Suprapubic skin (tissue), 4 donors: Measurements from ENCODE around the gene MARCKS. TPM values are rescaled to one million over a fixed set of nuclear protein-coding genes. Genes with fewer than 3 reads are reported as not detected.

Source experiments
- DNase-seq, 2 donors: peaks; one replicate each; pipeline ENCODE4 v3.0.0-alpha.2; 2019; ENCODE audit warnings: low spot score in 2 of 2
- H3K27ac ChIP-seq: fragments of 200-600 bp; sonication (generic); one replicate; pipeline ENCODE4 v1.5.1; 2019
- H3K27me3 ChIP-seq: fragments of 200-600 bp; sonication (generic); one replicate; pipeline ENCODE4 v1.5.1; 2019
- H3K36me3 ChIP-seq: fragments of 200-600 bp; sonication (generic); one replicate; pipeline ENCODE4 v1.5.1; 2019
- H3K4me1 ChIP-seq: fragments of 200-600 bp; sonication (generic); one replicate; pipeline ENCODE4 v1.5.1; 2019
- H3K4me3 ChIP-seq: fragments of 200-600 bp; sonication (generic); one replicate; pipeline ENCODE4 v1.5.1; 2019; ENCODE audit warnings: mild to moderate bottlenecking
- H3K9me3 ChIP-seq: fragments of 200-600 bp; sonication (generic); one replicate; pipeline ENCODE4 v1.5.1; 2019
- CTCF ChIP-seq, 2 donors: fragments of 200-600 bp in 1 of 2; fragments of 450-650 bp in 1 of 2; sonication (generic) in 1 of 2; IDR thresholded peaks; one replicate each; pipeline ENCODE4 v1.5.1; 2016 to 2019; ENCODE audit warnings: antibody characterized with exemption in 2 of 2, mild to moderate bottlenecking in 1 of 2, moderate library complexity in 1 of 2
- EP300 ChIP-seq: sonication (generic); formaldehyde crosslinking; IDR thresholded peaks from one replicate; pipeline ENCODE4 v1.6.1; 2017; ENCODE audit warnings: antibody characterized with exemption
- POLR2A ChIP-seq, 2 donors: fragments of 450-650 bp; IDR thresholded peaks; one replicate each; pipeline ENCODE4 v1.6.1; 2017; ENCODE audit warnings: antibody characterized with exemption in 2 of 2, mild to moderate bottlenecking in 2 of 2, moderate library complexity in 2 of 2
- POLR2AphosphoS5 ChIP-seq, 3 donors: sonication (generic); formaldehyde crosslinking; IDR thresholded peaks; one replicate each; pipeline ENCODE4 v1.6.1; 2017; ENCODE audit warnings: antibody characterized with exemption in 3 of 3
- WGBS: methylation state at CpG from one replicate; pipeline ENCODE4 v1.1.5; 2018; 5-methylcytosine and 5-hydroxymethylcytosine counted together
- total RNA-seq, 4 donors: library from RNA; depleted of rRNA; stranded (reverse); fragments of >200 nt; gene quantifications; one replicate each; pipeline ENCODE4 v1.1.0, GENCODE V29; 2016

Gene MARCKS
- total RNA-seq, 4 donors from 2014 or later, result 49.3 to 57.1 (median 54.6) TPM

- TF ChIP-seq CTCF (IDR thresholded peaks at IDR 0.05) (no peak), POLR2A (IDR thresholded peaks at IDR 0.05) (no peak), EP300 (no peak), POLR2AphosphoS5 (IDR thresholded peaks at IDR 0.05) (no peak)
- peaks cover 12% of the 10 kb centered on the region for H3K4me1 ChIP-seq
- H3K27ac ChIP-seq, result no peak overlapping the region
- H3K27me3 ChIP-seq, result no peaks in the 10 kb centered on the region
- no peak overlapping the region for H3K4me3 ChIP-seq
- H3K36me3 ChIP-seq, result no peaks in the 10 kb centered on the region
- WGBS, result 94% methylated on average over 5 of the region's 5 CpGs
- H3K9me3 ChIP-seq, result no peaks in the 10 kb centered on the region
- no peak for DNase-seq
These were observed 36.4 kb upstream of the MARCKS start for GRCh38 chr6:113820761-113821160.

- no peaks in the 10 kb centered on the region for H3K27me3 ChIP-seq
- TF ChIP-seq CTCF (IDR thresholded peaks at IDR 0.05) (no peak), POLR2AphosphoS5 (IDR thresholded peaks at IDR 0.05) (no peak), EP300 (no peak), POLR2A (IDR thresholded peaks at IDR 0.05) (no peak)
- no peaks in the 10 kb centered on the region for H3K9me3 ChIP-seq
- H3K4me3 ChIP-seq, result no peak overlapping the region
- DNase-seq, result no peak
- H3K36me3 ChIP-seq, result no peaks in the 10 kb centered on the region
- H3K4me1 ChIP-seq, result peaks cover 16% of the 10 kb centered on the region
- H3K27ac ChIP-seq, result no peak overlapping the region
- 88% methylated on average over 3 of the region's 3 CpGs for WGBS
These were observed 35.7 kb upstream of the MARCKS start for GRCh38 chr6:113821445-113821844.

GRCh38 chr6:113823916-113824315 lies 33.2 kb upstream of the MARCKS start:
- no peak for DNase-seq
- TF ChIP-seq POLR2A (IDR thresholded peaks at IDR 0.05) (no peak), POLR2AphosphoS5 (IDR thresholded peaks at IDR 0.05) (no peak)
- no peak overlapping the region for H3K27ac ChIP-seq

GRCh38 chr6:113824411-113824810 lies 32.7 kb upstream of the MARCKS start:
- H3K4me1 ChIP-seq, result peaks cover 16% of the 10 kb centered on the region
- H3K4me3 ChIP-seq, result no peak overlapping the region
- peak overlapping the region; percentile 34 for H3K27ac ChIP-seq
- TF ChIP-seq POLR2AphosphoS5 (IDR thresholded peaks at IDR 0.05), result no peak
- TF ChIP-seq EP300, result no peak
- TF ChIP-seq CTCF (IDR thresholded peaks at IDR 0.05), result no peak
- no peak for TF ChIP-seq POLR2A (IDR thresholded peaks at IDR 0.05)
- no peaks in the 10 kb centered on the region for H3K36me3 ChIP-seq
- no peaks in the 10 kb centered on the region for H3K27me3 ChIP-seq
- 69% methylated on average over 2 of the region's 2 CpGs for WGBS
- H3K9me3 ChIP-seq, result no peaks in the 10 kb centered on the region
- no peak for DNase-seq

More at GRCh38 chr6:113823916-113824315, 33.2 kb upstream of the MARCKS start:
- H3K9me3 ChIP-seq, result no peaks in the 10 kb centered on the region
- peaks cover 16% of the 10 kb centered on the region for H3K4me1 ChIP-seq
- H3K4me3 ChIP-seq, result no peak overlapping the region
- WGBS, result 90% methylated on average over 3 of the region's 3 CpGs
- H3K27me3 ChIP-seq, result no peaks in the 10 kb centered on the region
- H3K36me3 ChIP-seq, result no peaks in the 10 kb centered on the region

- Histone ChIP-seq H3K4me3 (no peak overlapping the region), H3K36me3 (no peaks in the 10 kb centered on the region), H3K9me3 (no peaks in the 10 kb centered on the region), H3K27ac (peak overlapping the region; percentile 34), H3K27me3 (no peaks in the 10 kb centered on the region), H3K4me1 (peaks cover 16% of the 10 kb centered on the region)
- WGBS, result 92% methylated on average over 3 of the region's 3 CpGs
- DNase-seq, result no peak
- TF ChIP-seq POLR2AphosphoS5 (IDR thresholded peaks at IDR 0.05) (no peak), POLR2A (IDR thresholded peaks at IDR 0.05) (no peak), EP300 (no peak), CTCF (IDR thresholded peaks at IDR 0.05) (no peak)
These were observed 32.3 kb upstream of the MARCKS start for GRCh38 chr6:113824866-113825265.

GRCh38 chr6:113825781-113826180 lies 31.4 kb upstream of the MARCKS start:
- no peaks in the 10 kb centered on the region for H3K36me3 ChIP-seq
- 35% methylated on average over 5 of the region's 5 CpGs for WGBS
- H3K27ac ChIP-seq, result peak overlapping the region; percentile 38
- H3K27me3 ChIP-seq, result no peaks in the 10 kb centered on the region
- H3K4me1 ChIP-seq, result peaks cover 16% of the 10 kb centered on the region
- no peak for TF ChIP-seq CTCF (IDR thresholded peaks at IDR 0.05)
- TF ChIP-seq POLR2AphosphoS5 (IDR thresholded peaks at IDR 0.05), result no peak
- no peak for TF ChIP-seq POLR2A (IDR thresholded peaks at IDR 0.05)
- TF ChIP-seq EP300, result no peak
- no peak overlapping the region for H3K4me3 ChIP-seq
- DNase-seq, result peak; percentile 76 to 82
- no peaks in the 10 kb centered on the region for H3K9me3 ChIP-seq
